DND-41 (cell line): ENCODE results near the gene CDC25A.

Experiments used
- ATAC-seq: fragments of 200-7000 bp; cut with Tn5 transposase; 3 replicates; pipeline ENCODE4 v1.9.1; 2021; ENCODE audit warnings: low read depth; ENCODE audit not compliant: insufficient read depth
- DNase-seq: peaks from one replicate; pipeline ENCODE4 v3.0.0-alpha.2; 2020
- H2AFZ ChIP-seq: 2 replicates; pipeline ENCODE4 v1.6.0; 2012; ENCODE audit warnings: low read depth, low read length
- H3K27ac ChIP-seq: 2 replicates; pipeline ENCODE4 v1.5.1; 2012; ENCODE audit warnings: low read length, inconsistent platforms
- H3K27me3 ChIP-seq: fragments of 200-600 bp; sonication (generic); 2 replicates; pipeline ENCODE4 v1.6.0; 2012; ENCODE audit warnings: low read length, mild to moderate bottlenecking, inconsistent platforms; ENCODE audit not compliant: insufficient read depth, poor library complexity
- H3K36me3 ChIP-seq: 2 replicates; pipeline ENCODE4 v1.5.1; 2012; ENCODE audit warnings: low read length, inconsistent platforms; ENCODE audit not compliant: insufficient read depth
- H3K4me1 ChIP-seq: 2 replicates; pipeline ENCODE4 v1.5.1; 2012; ENCODE audit warnings: mild to moderate bottlenecking, low read length; ENCODE audit not compliant: insufficient read depth
- H3K4me2 ChIP-seq: 2 replicates; pipeline ENCODE4 v1.6.0; 2012; ENCODE audit warnings: mild to moderate bottlenecking, moderate library complexity, low read length, inconsistent platforms; ENCODE audit not compliant: insufficient read depth
- H3K4me3 ChIP-seq, 2 experiments: fragments of 200-600 bp in 1 of 2; shearing (Covaris generic) in 1 of 2; 2 replicates each; pipeline ENCODE4 v1.5.1; 2012 to 2016; ENCODE audit warnings: inconsistent platforms in 2 of 2, low read length in 2 of 2, mild to moderate bottlenecking in 2 of 2, low read depth in 1 of 2, moderate library complexity in 1 of 2
- H3K79me2 ChIP-seq: 2 replicates; pipeline ENCODE4 v1.6.0; 2012; ENCODE audit warnings: low read length, inconsistent platforms; ENCODE audit not compliant: insufficient read depth
- H3K9ac ChIP-seq: 2 replicates; pipeline ENCODE4 v1.6.0; 2012; ENCODE audit warnings: low read depth, mild to moderate bottlenecking, inconsistent platforms, low read length, moderate library complexity
- H3K9me3 ChIP-seq: 2 replicates; pipeline ENCODE4 v1.5.1; 2012; ENCODE audit warnings: low read length, moderate library complexity, mild to moderate bottlenecking, inconsistent platforms; ENCODE audit not compliant: insufficient read depth, severe bottlenecking
- H4K20me1 ChIP-seq: 2 replicates; pipeline ENCODE4 v1.6.0; 2012; ENCODE audit warnings: low read length; ENCODE audit not compliant: insufficient read depth
- EZH2 ChIP-seq: IDR thresholded peaks from 3 replicates; pipeline ENCODE4 v1.6.1; 2012; ENCODE audit warnings: borderline replicate concordance, low read depth, mild to moderate bottlenecking, moderate library complexity, low read length, inconsistent platforms; ENCODE audit not compliant: severe bottlenecking
- TF ChIP-seq, protein P1 (sequence below): IDR thresholded peaks from 2 replicates; pipeline ENCODE4 v1.5.1; 2012; ENCODE audit warnings: borderline replicate concordance, low read length, moderate library complexity, mild to moderate bottlenecking; ENCODE audit not compliant: poor library complexity, severe bottlenecking; ENCODE audit errors: extremely low read depth

Gene CDC25A

DNA sequence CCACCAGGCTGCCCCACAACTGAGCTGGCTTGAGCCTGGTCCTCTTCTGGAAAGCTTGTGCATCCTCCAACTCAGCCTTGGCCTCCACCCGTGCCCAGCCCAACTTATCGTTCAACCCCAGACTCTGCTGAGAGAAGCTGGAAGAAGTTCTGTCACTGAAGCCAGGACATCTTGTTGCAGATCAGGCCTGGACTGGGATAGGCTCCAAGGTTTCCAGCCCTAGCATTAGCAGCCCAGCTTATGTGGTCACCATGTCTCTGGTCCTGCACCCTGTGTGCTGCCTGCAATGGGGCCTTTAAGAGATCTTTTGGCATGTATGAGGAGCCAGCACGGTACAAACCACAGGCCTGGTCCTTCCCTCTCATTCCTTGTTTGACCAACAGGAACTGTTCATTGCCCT, 19.9 kb upstream of the CDC25A start:
- H3K9ac ChIP-seq: no peak overlapping the region
- H3K27me3 ChIP-seq: no peaks in the 10 kb centered on the region
- ATAC-seq (no peak), DNase-seq (no peak)
- no peaks in the 10 kb centered on the region for H3K4me1 ChIP-seq
- no peak overlapping the region for H3K27ac ChIP-seq
- H3K36me3 ChIP-seq: no peaks in the 10 kb centered on the region
- no peaks in the 10 kb centered on the region for H3K9me3 ChIP-seq
- H3K79me2 ChIP-seq: no peaks in the 10 kb centered on the region
- no peaks in the 10 kb centered on the region for H4K20me1 ChIP-seq
- no peak overlapping the region for H2AFZ ChIP-seq
- TF ChIP-seq, protein P1, sequence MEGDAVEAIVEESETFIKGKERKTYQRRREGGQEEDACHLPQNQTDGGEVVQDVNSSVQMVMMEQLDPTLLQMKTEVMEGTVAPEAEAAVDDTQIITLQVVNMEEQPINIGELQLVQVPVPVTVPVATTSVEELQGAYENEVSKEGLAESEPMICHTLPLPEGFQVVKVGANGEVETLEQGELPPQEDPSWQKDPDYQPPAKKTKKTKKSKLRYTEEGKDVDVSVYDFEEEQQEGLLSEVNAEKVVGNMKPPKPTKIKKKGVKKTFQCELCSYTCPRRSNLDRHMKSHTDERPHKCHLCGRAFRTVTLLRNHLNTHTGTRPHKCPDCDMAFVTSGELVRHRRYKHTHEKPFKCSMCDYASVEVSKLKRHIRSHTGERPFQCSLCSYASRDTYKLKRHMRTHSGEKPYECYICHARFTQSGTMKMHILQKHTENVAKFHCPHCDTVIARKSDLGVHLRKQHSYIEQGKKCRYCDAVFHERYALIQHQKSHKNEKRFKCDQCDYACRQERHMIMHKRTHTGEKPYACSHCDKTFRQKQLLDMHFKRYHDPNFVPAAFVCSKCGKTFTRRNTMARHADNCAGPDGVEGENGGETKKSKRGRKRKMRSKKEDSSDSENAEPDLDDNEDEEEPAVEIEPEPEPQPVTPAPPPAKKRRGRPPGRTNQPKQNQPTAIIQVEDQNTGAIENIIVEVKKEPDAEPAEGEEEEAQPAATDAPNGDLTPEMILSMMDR: no peak
- TF ChIP-seq EZH2: no peak
- no peak overlapping the region for H3K4me2 ChIP-seq
- no peak overlapping the region for H3K4me3 ChIP-seq

DNA sequence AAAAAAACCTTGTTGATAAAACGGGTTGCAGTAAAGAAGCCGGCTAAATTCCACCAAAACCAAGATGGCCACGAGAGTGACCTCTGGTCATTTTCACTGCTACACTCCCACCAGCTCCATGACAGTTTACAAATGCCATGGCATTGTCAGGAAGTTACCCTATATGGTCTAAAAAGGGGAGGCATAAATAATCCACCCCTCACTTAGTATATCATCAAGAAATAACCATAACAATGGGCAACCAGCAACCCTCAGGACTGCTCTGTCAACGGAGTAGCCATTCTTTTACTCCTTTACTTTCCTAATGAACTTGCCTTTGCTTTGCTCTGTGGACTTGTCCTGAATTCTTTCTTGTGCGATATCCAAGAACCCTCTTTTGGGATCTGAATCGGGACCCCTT, 14.4 kb upstream of the CDC25A start:
- no peak for ATAC-seq

DNA sequence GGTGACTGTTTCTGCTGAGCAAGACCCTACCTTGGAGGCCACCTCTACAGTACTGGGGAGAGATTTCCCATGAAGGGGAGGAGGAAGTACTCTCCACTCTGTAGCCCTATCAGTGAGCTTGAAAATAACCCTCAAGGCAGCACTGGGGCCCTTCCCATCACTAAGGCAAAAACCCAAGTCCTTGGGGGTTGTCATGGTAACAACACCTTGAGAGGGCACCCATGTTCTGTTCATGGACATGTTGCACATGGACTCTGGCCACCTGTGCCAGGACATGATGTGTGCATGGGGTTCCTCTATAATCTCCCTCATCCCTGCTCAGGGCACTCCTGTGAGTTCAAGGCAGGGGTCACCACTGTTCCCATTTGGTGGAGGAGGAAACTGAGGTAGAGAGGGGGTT, 10.9 kb upstream of the CDC25A start:
- ATAC-seq: no peak
- Histone ChIP-seq H4K20me1 (no peaks in the 10 kb centered on the region), H3K4me1 (peaks cover 6% of the 10 kb centered on the region), H3K79me2 (no peaks in the 10 kb centered on the region), H3K9ac (no peak overlapping the region), H3K4me3 (no peak overlapping the region), H3K27me3 (no peaks in the 10 kb centered on the region), H3K9me3 (no peaks in the 10 kb centered on the region), H3K27ac (no peak overlapping the region), H3K36me3 (no peaks in the 10 kb centered on the region), H3K4me2 (no peak overlapping the region), H2AFZ (no peak overlapping the region)
- no peak for DNase-seq
- TF ChIP-seq, protein P1: no peak
- no peak for TF ChIP-seq EZH2

More for the DNA sequence above, 14.4 kb upstream of the CDC25A start:
- H3K9ac ChIP-seq: no peak overlapping the region
- H3K79me2 ChIP-seq: no peaks in the 10 kb centered on the region
- DNase-seq: no peak
- TF ChIP-seq, protein P1: no peak
- no peak for TF ChIP-seq EZH2
- no peaks in the 10 kb centered on the region for H3K9me3 ChIP-seq
- H2AFZ ChIP-seq: no peak overlapping the region
- H3K36me3 ChIP-seq: no peaks in the 10 kb centered on the region
- no peak overlapping the region for H3K27ac ChIP-seq
- no peaks in the 10 kb centered on the region for H4K20me1 ChIP-seq
- H3K4me2 ChIP-seq: no peak overlapping the region
- H3K4me3 ChIP-seq: no peak overlapping the region
- no peaks in the 10 kb centered on the region for H3K27me3 ChIP-seq
- no peaks in the 10 kb centered on the region for H3K4me1 ChIP-seq

DNA sequence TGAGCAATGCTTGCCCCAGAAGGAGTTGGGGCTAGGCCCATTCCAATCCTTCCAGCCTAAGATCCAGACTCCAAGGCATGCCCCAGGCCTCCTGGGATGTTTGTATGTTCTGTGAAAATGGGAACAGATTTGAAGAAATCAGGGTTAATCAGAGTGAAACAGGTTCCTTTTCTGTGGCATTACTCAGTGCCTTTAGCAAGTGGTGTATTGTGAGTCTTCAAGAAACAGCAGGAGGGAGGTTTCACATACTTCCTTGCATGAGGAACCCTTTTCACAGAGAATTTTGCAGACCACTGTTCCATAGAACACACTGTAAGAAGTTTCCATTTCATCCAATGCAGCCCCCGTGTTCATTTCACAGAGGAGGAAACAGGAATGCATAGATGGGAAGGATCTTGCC, 8.4 kb upstream of the CDC25A start:
- Histone ChIP-seq H3K4me1 (peaks cover 6% of the 10 kb centered on the region), H2AFZ (no peak overlapping the region), H3K9me3 (no peaks in the 10 kb centered on the region), H3K79me2 (no peaks in the 10 kb centered on the region), H3K27me3 (no peaks in the 10 kb centered on the region), H3K4me3 (no peak overlapping the region), H3K4me2 (no peak overlapping the region), H3K36me3 (no peaks in the 10 kb centered on the region), H3K9ac (no peak overlapping the region), H4K20me1 (no peaks in the 10 kb centered on the region), H3K27ac (no peak overlapping the region)
- DNase-seq: no peak
- ATAC-seq: no peak
- no peak for TF ChIP-seq EZH2
- TF ChIP-seq, protein P1: no peak
